Measurements from ENCODE around the gene SLIRP.
"Not testable (repeated sequence)": the region's sequence is repeated elsewhere in the genome, so short reads cannot be mapped to it uniquely, and the experiment has no call there.

Gene SLIRP

GRCh38 chr14:77707724-77708408 lies at the start of gene SLIRP, which contains the start of gene ALKBH1:
TSS of gene SLIRP (plus strand) at chr14:77708103. CDS start at chr14:77708112, 9 bp downstream.
TSS of gene ALKBH1 (minus strand) at chr14:77708023. CDS start at chr14:77708004, 19 bp downstream.
- H3K27me3 ChIP-seq (ENCODE audit: control insufficient read depth in 1 of 2, insufficient read depth in 2 of 2, low read length in 2 of 2) = no peaks in the 10 kb centered on the region
- H3K4me3 ChIP-seq (ENCODE audit: low read depth in 1 of 2, low read length in 2 of 2) = peak within 1 kb of the TSS; percentile 93 to 94
- H3K36me3 ChIP-seq (ENCODE audit: insufficient read depth, low read length) = peaks cover 24% of the 10 kb centered on the region
- H3K27ac ChIP-seq (ENCODE audit: low read depth, low read length) = peak within 1 kb of the TSS; percentile 76
- H3K9ac ChIP-seq (ENCODE audit: low read length) = peak within 1 kb of the TSS; percentile 75
- peaks cover 26% of the 10 kb centered on the region for H3K4me1 ChIP-seq (ENCODE audit: insufficient read depth, low read length)
- H3K9me3 ChIP-seq (ENCODE audit: low read length) = no peaks in the 10 kb centered on the region

GRCh38 chr14:77659831-77660230 lies 48.1 kb upstream of the SLIRP start:
- Histone ChIP-seq H3K9ac (ENCODE audit: low read length) (no peak overlapping the region), H3K4me3 (ENCODE audit: low read depth in 1 of 2, low read length in 2 of 2) (no peak overlapping the region), H3K9me3 (ENCODE audit: low read length) (no peaks in the 10 kb centered on the region), H3K4me1 (ENCODE audit: insufficient read depth, low read length) (no peaks in the 10 kb centered on the region), H3K36me3 (ENCODE audit: insufficient read depth, low read length) (no peaks in the 10 kb centered on the region), H3K27ac (ENCODE audit: low read depth, low read length) (no peak overlapping the region), H3K27me3 (ENCODE audit: control insufficient read depth in 1 of 2, insufficient read depth in 2 of 2, low read length in 2 of 2) (no peaks in the 10 kb centered on the region)

- Histone ChIP-seq H3K36me3 (ENCODE audit: insufficient read depth, low read length) (no peaks in the 10 kb centered on the region), H3K4me3 (ENCODE audit: low read depth in 1 of 2, low read length in 2 of 2) (no peak overlapping the region), H3K27me3 (ENCODE audit: control insufficient read depth in 1 of 2, insufficient read depth in 2 of 2, low read length in 2 of 2) (no peaks in the 10 kb centered on the region), H3K27ac (ENCODE audit: low read depth, low read length) (no peak overlapping the region), H3K4me1 (ENCODE audit: insufficient read depth, low read length) (no peaks in the 10 kb centered on the region), H3K9me3 (ENCODE audit: low read length) (no peaks in the 10 kb centered on the region), H3K9ac (ENCODE audit: low read length) (no peak overlapping the region)
Measured at GRCh38 chr14:77660754-77661153, 47.1 kb upstream of the SLIRP start.

- H3K36me3 ChIP-seq (ENCODE audit: insufficient read depth, low read length); H3K27me3 ChIP-seq (ENCODE audit: control insufficient read depth in 1 of 2, insufficient read depth in 2 of 2, low read length in 2 of 2); H3K9ac ChIP-seq (ENCODE audit: low read length); H3K9me3 ChIP-seq (ENCODE audit: low read length); H3K4me1 ChIP-seq (ENCODE audit: insufficient read depth, low read length); H3K27ac ChIP-seq (ENCODE audit: low read depth, low read length); H3K4me3 ChIP-seq (ENCODE audit: low read depth in 1 of 2, low read length in 2 of 2): not testable (repeated sequence)
Measured at GRCh38 chr14:77661562-77661961, 46.3 kb upstream of the SLIRP start.

- H3K27ac ChIP-seq (ENCODE audit: low read depth, low read length) = no peak overlapping the region
- H3K27me3 ChIP-seq (ENCODE audit: control insufficient read depth in 1 of 2, insufficient read depth in 2 of 2, low read length in 2 of 2) = no peaks in the 10 kb centered on the region
- H3K9ac ChIP-seq (ENCODE audit: low read length) = no peak overlapping the region
- H3K9me3 ChIP-seq (ENCODE audit: low read length) = no peaks in the 10 kb centered on the region
- no peak overlapping the region for H3K4me3 ChIP-seq (ENCODE audit: low read depth in 1 of 2, low read length in 2 of 2)
- no peaks in the 10 kb centered on the region for H3K36me3 ChIP-seq (ENCODE audit: insufficient read depth, low read length)
- no peaks in the 10 kb centered on the region for H3K4me1 ChIP-seq (ENCODE audit: insufficient read depth, low read length)
Measured at GRCh38 chr14:77663293-77663692, 44.6 kb upstream of the SLIRP start.

GRCh38 chr14:77667331-77667730 lies 40.6 kb upstream of the SLIRP start:
- H3K4me3 ChIP-seq (ENCODE audit: low read depth in 1 of 2, low read length in 2 of 2) = no peak overlapping the region
- no peak overlapping the region for H3K9ac ChIP-seq (ENCODE audit: low read length)
- no peaks in the 10 kb centered on the region for H3K4me1 ChIP-seq (ENCODE audit: insufficient read depth, low read length)
- no peaks in the 10 kb centered on the region for H3K27me3 ChIP-seq (ENCODE audit: control insufficient read depth in 1 of 2, insufficient read depth in 2 of 2, low read length in 2 of 2)
- H3K27ac ChIP-seq (ENCODE audit: low read depth, low read length) = no peak overlapping the region
- H3K9me3 ChIP-seq (ENCODE audit: low read length) = no peaks in the 10 kb centered on the region
- no peaks in the 10 kb centered on the region for H3K36me3 ChIP-seq (ENCODE audit: insufficient read depth, low read length)

- Histone ChIP-seq H3K27ac (ENCODE audit: low read depth, low read length) (no peak overlapping the region), H3K4me1 (ENCODE audit: insufficient read depth, low read length) (no peaks in the 10 kb centered on the region), H3K4me3 (ENCODE audit: low read depth in 1 of 2, low read length in 2 of 2) (no peak overlapping the region), H3K36me3 (ENCODE audit: insufficient read depth, low read length) (peaks cover 22% of the 10 kb centered on the region), H3K9ac (ENCODE audit: low read length) (no peak overlapping the region), H3K9me3 (ENCODE audit: low read length) (no peaks in the 10 kb centered on the region), H3K27me3 (ENCODE audit: control insufficient read depth in 1 of 2, insufficient read depth in 2 of 2, low read length in 2 of 2) (no peaks in the 10 kb centered on the region)
Measured at GRCh38 chr14:77673193-77673592, 34.7 kb upstream of the SLIRP start.

- H3K4me3 ChIP-seq (ENCODE audit: low read depth in 1 of 2, low read length in 2 of 2) = no peak overlapping the region
Measured at GRCh38 chr14:77674931-77675330, 33.0 kb upstream of the SLIRP start.

GRCh38 chr14:77681196-77682157 lies 26.4 kb upstream of the SLIRP start:
- no peak overlapping the region for H3K9ac ChIP-seq (ENCODE audit: low read length)
- no peaks in the 10 kb centered on the region for H3K9me3 ChIP-seq (ENCODE audit: low read length)
- peaks cover 16% of the 10 kb centered on the region for H3K4me1 ChIP-seq (ENCODE audit: insufficient read depth, low read length)
- H3K36me3 ChIP-seq (ENCODE audit: insufficient read depth, low read length) = peaks cover 4% of the 10 kb centered on the region
- no peaks in the 10 kb centered on the region for H3K27me3 ChIP-seq (ENCODE audit: control insufficient read depth in 1 of 2, insufficient read depth in 2 of 2, low read length in 2 of 2)
- H3K27ac ChIP-seq (ENCODE audit: low read depth, low read length) = no peak overlapping the region
- H3K4me3 ChIP-seq (ENCODE audit: low read depth in 1 of 2, low read length in 2 of 2) = no peak overlapping the region

More at GRCh38 chr14:77674931-77675330, 33.0 kb upstream of the SLIRP start:
- Histone ChIP-seq H3K36me3 (ENCODE audit: insufficient read depth, low read length) (peaks cover 22% of the 10 kb centered on the region), H3K9ac (ENCODE audit: low read length) (no peak overlapping the region), H3K27me3 (ENCODE audit: control insufficient read depth in 1 of 2, insufficient read depth in 2 of 2, low read length in 2 of 2) (no peaks in the 10 kb centered on the region), H3K27ac (ENCODE audit: low read depth, low read length) (no peak overlapping the region), H3K4me1 (ENCODE audit: insufficient read depth, low read length) (no peaks in the 10 kb centered on the region), H3K9me3 (ENCODE audit: low read length) (no peaks in the 10 kb centered on the region)

GRCh38 chr14:77682158-77682553 lies 25.7 kb upstream of the SLIRP start:
- Histone ChIP-seq H3K9me3 (ENCODE audit: low read length) (no peaks in the 10 kb centered on the region), H3K36me3 (ENCODE audit: insufficient read depth, low read length) (peaks cover 8% of the 10 kb centered on the region), H3K9ac (ENCODE audit: low read length) (no peak overlapping the region), H3K27me3 (ENCODE audit: control insufficient read depth in 1 of 2, insufficient read depth in 2 of 2, low read length in 2 of 2) (no peaks in the 10 kb centered on the region), H3K27ac (ENCODE audit: low read depth, low read length) (no peak overlapping the region), H3K4me3 (ENCODE audit: low read depth in 1 of 2, low read length in 2 of 2) (no peak overlapping the region), H3K4me1 (ENCODE audit: insufficient read depth, low read length) (peaks cover 16% of the 10 kb centered on the region)

GRCh38 chr14:77691259-77691658 lies 16.6 kb upstream of the SLIRP start:
- Histone ChIP-seq H3K27ac (ENCODE audit: low read depth, low read length) (no peak overlapping the region), H3K9ac (ENCODE audit: low read length) (no peak overlapping the region), H3K9me3 (ENCODE audit: low read length) (no peaks in the 10 kb centered on the region), H3K4me1 (ENCODE audit: insufficient read depth, low read length) (no peaks in the 10 kb centered on the region), H3K4me3 (ENCODE audit: low read depth in 1 of 2, low read length in 2 of 2) (no peak overlapping the region), H3K27me3 (ENCODE audit: control insufficient read depth in 1 of 2, insufficient read depth in 2 of 2, low read length in 2 of 2) (no peaks in the 10 kb centered on the region), H3K36me3 (ENCODE audit: insufficient read depth, low read length) (peaks cover 45% of the 10 kb centered on the region)
